ENCODE data around the gene EXOSC7.
A peak's percentile ranks its signal among the peaks of the same experiment; 100 is the strongest.
"Not testable (repeated sequence)": the region's sequence is repeated elsewhere in the genome, so short reads cannot be mapped to it uniquely, and the experiment has no call there.

Gene EXOSC7

GRCh38 chr3:44976002-44976815 lies at the start of gene EXOSC7, which contains the start of gene ZDHHC3:
Gene EXOSC7 (plus strand): TSS chr3:44976244. CDS start chr3:44976278, 34 bp downstream.
Gene ZDHHC3 (minus strand): TSS chr3:44976174. CDS start chr3:44959436, 16,738 bp downstream.
- DNase-seq, result peak; percentile 80 to 97 (median 84)
- intact Hi-C loops (cut with DNase I), result loop anchor here (2.0 kb wide), 1 partner anchor 115 kb away; the partner anchor contains the start of gene TMEM42

- no peak for DNase-seq
- intact Hi-C loops (cut with DNase I), result no loop called here
Observed at GRCh38 chr3:44926921-44927320, 49.1 kb upstream of the EXOSC7 start.

- no peak for DNase-seq
Observed at GRCh38 chr3:44927371-44927770, 48.7 kb upstream of the EXOSC7 start.

DNA sequence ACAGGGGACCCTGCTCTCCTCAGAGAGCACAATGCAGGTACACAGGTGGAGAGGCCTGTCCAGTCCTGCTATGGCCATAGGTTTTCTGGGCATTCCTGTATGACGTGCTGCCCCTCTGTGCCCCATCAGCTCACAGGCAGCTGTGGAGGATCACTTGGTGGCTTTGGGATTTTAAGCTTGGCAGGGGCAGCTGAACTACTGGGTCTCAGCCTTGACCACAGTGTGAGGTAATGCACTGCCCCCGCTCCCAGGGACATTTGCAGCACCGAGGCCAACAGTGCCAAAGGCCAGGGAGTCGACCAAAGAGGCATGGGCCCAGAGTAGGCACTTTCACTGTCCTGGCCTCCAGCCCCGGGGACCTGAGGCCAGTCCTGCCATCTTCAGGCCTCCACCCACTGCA lies 46.3 kb upstream of the EXOSC7 start:
- no peak for DNase-seq
- intact Hi-C loops (cut with DNase I), result no loop called here

More at GRCh38 chr3:44927371-44927770, 48.7 kb upstream of the EXOSC7 start:
- intact Hi-C loops (cut with DNase I), result no loop called here

DNA sequence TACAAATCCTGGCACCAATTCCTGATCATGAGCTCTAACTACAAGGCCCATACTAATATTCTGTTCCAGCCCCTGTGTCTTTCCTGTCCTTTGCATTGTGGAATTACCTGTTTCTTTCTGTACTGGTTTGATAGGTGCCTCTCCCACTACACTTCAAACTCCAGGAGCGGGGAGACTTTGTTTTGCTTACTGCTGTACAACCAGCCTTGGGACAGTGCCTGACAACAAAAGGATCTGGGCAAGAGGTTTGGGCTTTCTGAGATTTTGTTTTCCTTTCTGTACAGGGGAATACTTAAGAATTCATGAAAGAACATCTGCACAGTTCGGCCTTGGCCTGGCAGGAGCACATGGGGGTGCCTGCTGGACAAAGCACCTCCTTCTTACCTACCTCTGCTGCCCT lies 45.1 kb upstream of the EXOSC7 start:
- intact Hi-C loops (cut with DNase I), result no loop called here
- no peak for DNase-seq

DNA sequence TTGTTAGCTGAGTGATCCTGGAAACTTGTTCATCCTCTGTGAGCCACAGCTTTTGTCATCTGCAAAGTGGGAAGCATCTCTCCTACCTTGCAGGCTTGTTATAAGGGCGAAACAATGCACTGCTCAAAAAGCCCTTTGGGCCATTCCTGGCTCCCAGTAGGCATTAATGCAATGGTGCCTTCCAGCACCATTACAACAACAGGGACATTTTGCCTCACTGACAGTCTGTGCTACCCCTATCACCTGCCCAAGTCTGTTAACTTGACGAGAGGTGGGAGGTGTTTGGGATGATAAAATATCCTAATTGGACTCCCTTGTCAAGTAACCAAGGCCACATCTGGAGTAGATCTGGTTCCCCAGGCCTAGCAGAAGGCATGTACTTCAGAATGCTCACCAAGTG lies 44.3 kb upstream of the EXOSC7 start:
- DNase-seq, result no peak
- intact Hi-C loops (cut with DNase I), result no loop called here

- no peak for DNase-seq
- intact Hi-C loops (cut with DNase I), result no loop called here
Observed at GRCh38 chr3:44932271-44932670, 43.8 kb upstream of the EXOSC7 start.

DNA sequence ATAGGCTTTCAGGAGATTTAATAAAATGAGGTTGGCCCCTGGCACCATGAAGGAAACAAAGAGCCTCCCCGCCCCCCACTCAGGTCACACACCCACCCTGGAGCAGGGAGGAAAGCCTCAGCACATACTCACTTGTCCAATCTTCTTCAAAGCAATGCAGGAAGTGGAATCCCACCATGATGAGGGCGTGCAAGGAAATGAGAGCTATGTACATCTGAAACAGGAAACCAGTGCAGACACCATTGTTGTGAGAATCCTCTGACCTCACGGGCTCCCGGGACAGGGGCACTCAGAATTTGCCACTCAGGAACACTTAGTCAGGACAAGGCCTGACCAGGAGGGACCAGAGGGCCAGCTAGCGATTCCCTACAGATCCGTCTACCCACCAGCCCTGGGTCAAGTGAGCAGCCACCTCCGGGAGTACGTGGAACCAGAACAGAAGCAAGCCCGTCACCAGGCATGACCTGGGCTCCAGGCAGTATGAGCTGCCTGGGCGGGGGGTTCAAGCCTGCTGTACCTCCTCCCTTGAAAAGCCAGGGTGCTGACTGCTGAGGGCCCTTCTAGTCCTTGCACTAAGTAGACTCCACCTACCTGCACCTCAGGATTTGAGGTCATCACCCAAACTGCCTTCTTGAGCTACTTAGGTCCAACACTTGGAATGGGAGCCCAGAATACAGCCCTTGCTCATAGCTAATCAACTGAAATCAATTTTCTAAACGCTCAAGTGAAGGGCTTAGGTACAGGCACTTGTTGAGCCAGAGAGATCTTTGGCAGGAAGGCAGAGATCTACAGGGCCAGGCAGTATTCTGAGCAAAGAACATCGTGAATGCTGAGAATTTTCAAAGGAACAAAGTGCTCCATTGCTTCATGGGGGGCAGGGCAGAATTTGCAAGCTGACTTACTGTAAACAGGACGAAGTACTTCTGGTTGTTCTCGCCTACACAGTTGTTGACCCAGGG lies 42.8 kb upstream of the EXOSC7 start:
- no peak for DNase-seq
- intact Hi-C loops (cut with DNase I), result no loop called here

DNA sequence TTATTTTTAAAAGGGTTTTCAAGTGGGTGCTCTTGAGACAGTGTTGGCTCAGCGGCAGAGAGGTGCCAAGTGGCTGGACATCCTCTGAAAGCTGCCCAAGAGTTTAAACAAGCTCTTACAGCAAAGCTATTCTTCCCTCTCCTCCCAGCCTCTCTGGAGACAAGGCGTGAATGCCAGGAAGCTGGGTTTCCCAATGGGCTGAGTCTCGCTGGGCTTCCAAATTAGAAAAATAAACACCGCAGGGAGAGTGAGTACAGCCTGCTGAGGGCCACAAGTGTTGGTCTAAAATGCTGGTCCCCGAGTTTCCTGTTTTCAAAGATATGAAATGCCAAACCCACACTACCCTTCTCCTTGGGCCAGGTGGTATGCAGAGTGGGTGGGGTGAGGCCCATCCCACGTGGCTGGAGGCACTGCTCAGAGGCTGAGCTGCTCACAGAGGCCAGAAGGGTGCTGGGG lies 36.4 kb upstream of the EXOSC7 start:
- intact Hi-C loops (cut with DNase I), result no loop called here
- no peak for DNase-seq

DNA sequence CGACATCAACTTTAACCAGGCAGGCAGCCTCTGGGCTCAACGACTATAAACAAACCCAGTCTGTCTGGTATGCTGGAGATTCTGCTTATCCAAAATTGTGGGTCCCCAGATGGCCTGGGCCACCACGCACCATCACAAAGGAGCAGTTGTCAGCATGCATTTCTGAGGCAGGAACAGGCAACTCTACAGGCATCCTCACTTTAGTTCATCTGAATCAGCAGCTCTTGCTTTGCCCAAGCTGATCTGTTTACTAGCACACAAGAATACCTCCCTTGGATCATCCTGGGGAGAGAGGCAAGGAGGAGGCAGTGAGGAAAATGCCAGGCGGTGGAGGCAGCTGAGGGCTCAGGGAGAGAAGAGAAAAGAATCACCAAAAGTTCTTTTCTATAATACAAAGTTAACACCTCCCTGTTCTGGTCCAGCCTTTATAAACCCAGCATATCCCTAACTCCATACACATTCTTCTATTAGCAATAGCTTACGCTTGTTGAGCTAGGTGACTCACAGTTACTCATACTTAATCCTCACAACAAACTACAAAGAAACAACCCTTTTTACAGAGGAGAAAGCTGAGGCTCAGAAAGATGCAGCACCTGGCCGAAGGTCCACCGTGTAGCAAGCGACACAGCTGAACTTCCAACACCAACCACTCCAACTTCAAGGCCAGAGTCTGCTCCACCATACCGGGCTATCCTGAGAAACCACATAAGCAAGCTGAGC lies 33.7 kb upstream of the EXOSC7 start:
- no peak for DNase-seq
- intact Hi-C loops (cut with DNase I), result no loop called here

DNA sequence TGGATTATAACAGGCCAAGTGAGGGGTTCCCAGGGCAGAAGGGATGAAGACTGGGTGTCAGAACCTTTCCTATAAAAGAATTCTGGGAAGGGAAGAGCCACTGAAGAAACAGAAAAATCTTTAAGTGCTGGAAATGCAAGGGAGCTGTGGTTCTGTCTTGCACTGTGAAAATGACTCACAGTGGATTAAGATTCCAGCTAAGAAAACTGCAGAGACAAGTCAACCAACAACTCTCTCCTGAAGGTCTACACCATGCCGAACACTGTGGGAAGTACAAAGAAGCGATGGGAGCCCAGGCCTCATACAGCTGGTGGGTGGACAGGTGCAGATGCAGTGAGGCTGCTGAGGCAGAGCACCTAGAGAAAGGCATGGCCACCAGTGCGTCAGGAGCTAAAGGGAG lies 27.8 kb upstream of the EXOSC7 start:
- DNase-seq, result no peak
- intact Hi-C loops (cut with DNase I), result no loop called here

GRCh38 chr3:44949770-44950169 lies 26.3 kb upstream of the EXOSC7 start:
- intact Hi-C loops (cut with DNase I); DNase-seq: not testable (repeated sequence)

- intact Hi-C loops (cut with DNase I), result no loop called here
- DNase-seq, result no peak
Observed at GRCh38 chr3:44950275-44950734, 25.7 kb upstream of the EXOSC7 start.

GRCh38 chr3:44952689-44953088 lies 23.4 kb upstream of the EXOSC7 start:
- intact Hi-C loops (cut with DNase I), result no loop called here

GRCh38 chr3:44954304-44954703 lies 21.7 kb upstream of the EXOSC7 start:
- intact Hi-C loops (cut with DNase I), result no loop called here
- DNase-seq, result no peak

More at GRCh38 chr3:44952689-44953088, 23.4 kb upstream of the EXOSC7 start:
- no peak for DNase-seq

- peak in 1 of 10 donors; percentile 60 for DNase-seq
- intact Hi-C loops (cut with DNase I), result no loop called here
Observed at GRCh38 chr3:44954962-44955361, 21.1 kb upstream of the EXOSC7 start.

DNA sequence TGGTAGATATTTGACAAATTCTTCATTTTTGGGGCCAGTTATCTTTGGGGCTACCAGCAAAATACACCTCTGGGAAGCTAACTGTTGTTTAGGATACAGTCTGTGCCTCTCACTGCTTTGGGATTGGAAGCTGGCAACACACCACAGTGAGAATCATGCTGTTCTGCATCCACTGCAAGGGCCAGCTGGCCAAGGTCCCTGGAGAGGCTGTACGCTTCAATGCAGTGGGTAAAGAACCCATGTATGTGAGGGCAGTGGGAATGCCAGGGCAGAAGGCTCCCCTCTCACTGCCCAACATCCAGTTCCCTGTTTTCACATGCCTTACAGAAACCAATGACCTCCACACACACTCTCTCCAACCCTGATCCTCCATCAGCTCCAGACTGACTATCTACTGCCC lies 20.1 kb upstream of the EXOSC7 start:
- intact Hi-C loops (cut with DNase I), result no loop called here
- no peak for DNase-seq

DNA sequence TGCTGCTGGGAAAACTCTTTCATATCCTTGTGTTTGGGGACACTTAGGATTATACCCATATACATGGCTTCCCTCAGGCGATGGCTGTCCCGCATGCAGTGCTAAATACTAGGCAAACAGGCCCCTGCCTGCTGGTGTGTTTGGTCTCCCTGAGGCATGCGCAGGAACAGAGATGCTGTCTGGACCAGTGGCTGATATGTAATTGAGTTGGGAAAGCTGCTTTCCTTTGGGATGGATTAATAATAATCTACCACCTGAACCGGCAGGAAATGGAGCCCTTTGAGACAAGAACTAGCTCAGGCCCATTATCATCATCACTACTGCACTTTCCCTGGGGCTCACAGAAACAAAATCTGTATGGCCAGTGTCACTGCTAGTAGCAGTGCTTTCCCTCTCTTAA lies 18.1 kb upstream of the EXOSC7 start:
- DNase-seq, result no peak
- intact Hi-C loops (cut with DNase I), result no loop called here

DNA sequence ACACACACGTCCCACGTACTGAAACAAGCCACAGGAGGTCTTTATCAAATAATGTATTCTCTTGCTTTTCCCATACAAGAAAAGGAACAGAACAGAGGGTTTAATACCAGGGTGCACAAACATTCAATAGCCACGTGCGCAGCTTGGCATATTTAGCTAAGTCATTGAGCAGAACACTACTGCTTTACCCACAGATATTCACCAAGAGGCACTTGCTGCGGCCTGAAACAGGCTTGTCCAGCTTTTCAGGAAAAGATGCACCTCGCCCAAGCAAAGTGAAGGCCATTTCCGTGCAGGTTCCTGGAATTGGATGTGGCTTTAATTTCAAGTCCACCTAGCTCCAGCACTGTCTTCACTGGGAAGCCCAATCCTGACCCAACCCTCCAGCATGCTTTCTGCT lies 17.7 kb upstream of the EXOSC7 start:
- intact Hi-C loops (cut with DNase I), result no loop called here
- DNase-seq, result no peak

DNA sequence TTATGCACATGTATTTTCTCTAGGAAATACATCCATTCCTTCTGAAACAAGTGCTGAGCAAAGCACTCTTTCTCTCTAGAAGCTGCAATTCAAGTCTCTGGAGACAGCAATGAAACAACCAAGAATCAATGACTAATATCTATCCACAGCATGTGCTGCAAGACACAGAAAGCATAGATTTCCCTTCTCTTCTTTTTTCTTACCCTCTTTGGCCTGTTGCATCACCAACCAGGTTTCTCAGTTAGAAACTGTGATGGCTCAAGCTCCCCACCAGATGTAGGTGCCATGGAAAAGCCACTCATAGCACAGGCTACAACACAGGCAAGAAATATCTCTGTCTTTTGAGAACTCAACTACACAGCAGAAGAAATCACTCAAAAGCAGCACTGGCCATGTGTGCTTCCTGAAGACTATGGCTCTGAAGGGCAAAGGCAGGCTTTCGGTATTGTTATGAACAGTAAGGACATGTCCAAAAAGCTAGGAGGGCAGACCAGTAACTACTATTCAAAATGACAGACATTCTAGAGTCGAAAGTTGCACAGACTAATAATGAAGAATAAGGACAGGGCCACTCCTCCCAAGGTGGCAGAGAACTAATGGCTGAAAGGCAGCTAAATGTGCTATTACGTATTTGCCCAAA lies 15.5 kb upstream of the EXOSC7 start:
- intact Hi-C loops (cut with DNase I), result no loop called here

More for the DNA sequence above, 15.5 kb upstream of the EXOSC7 start:
- DNase-seq, result no peak
